SK-N-MC (cell line): ENCODE measurements around the gene DROSHA.
"Not testable (repeated sequence)": the region's sequence is repeated elsewhere in the genome, so short reads cannot be mapped to it uniquely, and the experiment has no call there.

Experiments
- DNase-seq: peaks from one replicate; pipeline ENCODE4 v3.0.0-alpha.2; 2011; ENCODE audit warnings: low read depth, low spot score
- H3K27ac ChIP-seq: fragments of 200-600 bp; sonication (generic); 2 replicates; pipeline ENCODE4 v1.5.1; 2016; ENCODE audit warnings: mixed run types
- H3K36me3 ChIP-seq: fragments of 200-600 bp; sonication (generic); 2 replicates; pipeline ENCODE4 v1.6.1; 2017; ENCODE audit warnings: antibody characterized with exemption, low read length, mixed read lengths; ENCODE audit not compliant: insufficient read depth
- H3K4me3 ChIP-seq: fragments of 200-600 bp; sonication (generic); 2 replicates; pipeline ENCODE4 v1.5.1; 2016
- H3K9ac ChIP-seq: fragments of 200-600 bp; sonication (generic); 2 replicates; pipeline ENCODE4 v1.8.0; 2017; ENCODE audit warnings: mixed run types, mixed read lengths; ENCODE audit not compliant: insufficient read length
- H3K9me3 ChIP-seq: fragments of 200-600 bp; sonication (generic); 2 replicates; pipeline ENCODE4 v1.6.1; 2017; ENCODE audit warnings: low read depth, mild to moderate bottlenecking, antibody characterized with exemption, low read length, moderate library complexity, mixed read lengths
- EZH2 ChIP-seq: fragments of 200-600 bp; sonication (generic); IDR thresholded peaks from one replicate; pipeline ENCODE4 v1.6.1; 2017; ENCODE audit warnings: antibody characterized with exemption
- FOXP2 ChIP-seq: optimal IDR thresholded peaks from 2 replicates; pipeline ENCODE3; 2011; ENCODE audit warnings: mild to moderate bottlenecking, moderate library complexity; ENCODE audit not compliant: insufficient read depth; ENCODE audit errors: extremely low read length, control extremely low read depth
- POLR2AphosphoS5 ChIP-seq: IDR thresholded peaks from 2 replicates; pipeline ENCODE4 v1.6.1; 2012; ENCODE audit warnings: mild to moderate bottlenecking, low read depth, low read length, borderline replicate concordance

Gene DROSHA

GRCh38 chr5:31408814-31409213 lies 123.1 kb downstream of the DROSHA start:
- peaks cover 67% of the 10 kb centered on the region for H3K36me3 ChIP-seq
- no peak for DNase-seq

GRCh38 chr5:31407921-31408693 lies 123.8 kb downstream of the DROSHA start:
- no peaks in the 10 kb centered on the region for H3K9me3 ChIP-seq
- no peak overlapping the region for H3K9ac ChIP-seq
- TF ChIP-seq EZH2 (no peak), POLR2AphosphoS5 (no peak), FOXP2 (no peak)
- peaks cover 68% of the 10 kb centered on the region for H3K36me3 ChIP-seq
- no peak overlapping the region for H3K4me3 ChIP-seq
- no peak for DNase-seq
- no peak overlapping the region for H3K27ac ChIP-seq

More at GRCh38 chr5:31408814-31409213, 123.1 kb downstream of the DROSHA start:
- no peak overlapping the region for H3K4me3 ChIP-seq
- no peak overlapping the region for H3K27ac ChIP-seq
- H3K9ac ChIP-seq: no peak overlapping the region
- TF ChIP-seq POLR2AphosphoS5: no peak
- no peak for TF ChIP-seq FOXP2
- no peak for TF ChIP-seq EZH2
- no peaks in the 10 kb centered on the region for H3K9me3 ChIP-seq

GRCh38 chr5:31404325-31404724 lies 127.6 kb downstream of the DROSHA start:
- H3K4me3 ChIP-seq: no peak overlapping the region
- H3K9me3 ChIP-seq: no peaks in the 10 kb centered on the region
- peaks cover 64% of the 10 kb centered on the region for H3K36me3 ChIP-seq
- no peak for TF ChIP-seq POLR2AphosphoS5
- TF ChIP-seq FOXP2: no peak
- no peak for TF ChIP-seq EZH2
- no peak for DNase-seq
- no peak overlapping the region for H3K9ac ChIP-seq
- H3K27ac ChIP-seq: no peak overlapping the region

- no peak overlapping the region for H3K9ac ChIP-seq
- TF ChIP-seq POLR2AphosphoS5 (no peak), EZH2 (no peak), FOXP2 (no peak)
- H3K9me3 ChIP-seq: no peaks in the 10 kb centered on the region
- DNase-seq: no peak
- H3K36me3 ChIP-seq: peaks cover 44% of the 10 kb centered on the region
- no peak overlapping the region for H3K4me3 ChIP-seq
- H3K27ac ChIP-seq: no peak overlapping the region
Observed at GRCh38 chr5:31401691-31402090, 130.2 kb downstream of the DROSHA start.

- Histone ChIP-seq H3K9ac (no peak overlapping the region), H3K4me3 (no peak overlapping the region), H3K27ac (no peak overlapping the region), H3K9me3 (no peaks in the 10 kb centered on the region), H3K36me3 (peaks cover 15% of the 10 kb centered on the region)
- TF ChIP-seq EZH2 (no peak), FOXP2 (no peak), POLR2AphosphoS5 (no peak)
- DNase-seq: no peak
Observed at GRCh38 chr5:31397926-31398557, 133.9 kb downstream of the DROSHA start.

- peaks cover 8% of the 10 kb centered on the region for H3K36me3 ChIP-seq
- no peak overlapping the region for H3K9ac ChIP-seq
- no peaks in the 10 kb centered on the region for H3K9me3 ChIP-seq
- TF ChIP-seq FOXP2 (no peak), POLR2AphosphoS5 (no peak), EZH2 (no peak)
- DNase-seq: no peak
- no peak overlapping the region for H3K4me3 ChIP-seq
- no peak overlapping the region for H3K27ac ChIP-seq
Observed at GRCh38 chr5:31396611-31397295, 135.1 kb downstream of the DROSHA start.

- not testable (repeated sequence) for DNase-seq, H3K27ac ChIP-seq, H3K9me3 ChIP-seq, H3K9ac ChIP-seq, H3K4me3 ChIP-seq, H3K36me3 ChIP-seq
Observed at GRCh38 chr5:31395450-31396045, 136.3 kb downstream of the DROSHA start.

- H3K9me3 ChIP-seq: no peaks in the 10 kb centered on the region
- no peak for DNase-seq
- no peak overlapping the region for H3K9ac ChIP-seq
- no peaks in the 10 kb centered on the region for H3K36me3 ChIP-seq
- TF ChIP-seq FOXP2: no peak
- no peak for TF ChIP-seq POLR2AphosphoS5
- TF ChIP-seq EZH2: no peak
- H3K27ac ChIP-seq: no peak overlapping the region
- no peak overlapping the region for H3K4me3 ChIP-seq
Observed at GRCh38 chr5:31393126-31393525, 138.8 kb downstream of the DROSHA start.
